DND-41 (cell line): ENCODE data around the gene USP35.

Experiments
- ATAC-seq: fragments of 200-7000 bp; cut with Tn5 transposase; 3 replicates; pipeline ENCODE4 v1.9.1; 2021; ENCODE audit warnings: low read depth; ENCODE audit not compliant: insufficient read depth
- DNase-seq: peaks from one replicate; pipeline ENCODE4 v3.0.0-alpha.2; 2020
- H2AFZ ChIP-seq: 2 replicates; pipeline ENCODE4 v1.6.0; 2012; ENCODE audit warnings: low read depth, low read length
- H3K27ac ChIP-seq: 2 replicates; pipeline ENCODE4 v1.5.1; 2012; ENCODE audit warnings: low read length, inconsistent platforms
- H3K27me3 ChIP-seq: fragments of 200-600 bp; sonication (generic); 2 replicates; pipeline ENCODE4 v1.6.0; 2012; ENCODE audit warnings: low read length, mild to moderate bottlenecking, inconsistent platforms; ENCODE audit not compliant: insufficient read depth, poor library complexity
- H3K36me3 ChIP-seq: 2 replicates; pipeline ENCODE4 v1.5.1; 2012; ENCODE audit warnings: low read length, inconsistent platforms; ENCODE audit not compliant: insufficient read depth
- H3K4me1 ChIP-seq: 2 replicates; pipeline ENCODE4 v1.5.1; 2012; ENCODE audit warnings: mild to moderate bottlenecking, low read length; ENCODE audit not compliant: insufficient read depth
- H3K4me2 ChIP-seq: 2 replicates; pipeline ENCODE4 v1.6.0; 2012; ENCODE audit warnings: mild to moderate bottlenecking, moderate library complexity, low read length, inconsistent platforms; ENCODE audit not compliant: insufficient read depth
- H3K4me3 ChIP-seq, 2 experiments: fragments of 200-600 bp in 1 of 2; shearing (Covaris generic) in 1 of 2; 2 replicates each; pipeline ENCODE4 v1.5.1; 2012 to 2016; ENCODE audit warnings: inconsistent platforms in 2 of 2, low read length in 2 of 2, mild to moderate bottlenecking in 2 of 2, low read depth in 1 of 2, moderate library complexity in 1 of 2
- H3K79me2 ChIP-seq: 2 replicates; pipeline ENCODE4 v1.6.0; 2012; ENCODE audit warnings: low read length, inconsistent platforms; ENCODE audit not compliant: insufficient read depth
- H3K9ac ChIP-seq: 2 replicates; pipeline ENCODE4 v1.6.0; 2012; ENCODE audit warnings: low read depth, mild to moderate bottlenecking, inconsistent platforms, low read length, moderate library complexity
- H3K9me3 ChIP-seq: 2 replicates; pipeline ENCODE4 v1.5.1; 2012; ENCODE audit warnings: low read length, moderate library complexity, mild to moderate bottlenecking, inconsistent platforms; ENCODE audit not compliant: insufficient read depth, severe bottlenecking
- H4K20me1 ChIP-seq: 2 replicates; pipeline ENCODE4 v1.6.0; 2012; ENCODE audit warnings: low read length; ENCODE audit not compliant: insufficient read depth
- CTCF ChIP-seq: IDR thresholded peaks from 2 replicates; pipeline ENCODE4 v1.5.1; 2012; ENCODE audit warnings: borderline replicate concordance, low read length, moderate library complexity, mild to moderate bottlenecking; ENCODE audit not compliant: poor library complexity, severe bottlenecking; ENCODE audit errors: extremely low read depth
- EZH2 ChIP-seq: IDR thresholded peaks from 3 replicates; pipeline ENCODE4 v1.6.1; 2012; ENCODE audit warnings: borderline replicate concordance, low read depth, mild to moderate bottlenecking, moderate library complexity, low read length, inconsistent platforms; ENCODE audit not compliant: severe bottlenecking

The USP35 gene

GRCh38 chr11:78203184-78203583 lies 14.5 kb downstream of the USP35 start:
- peak; percentile 54 for DNase-seq
- Histone ChIP-seq H3K9me3 (no peaks in the 10 kb centered on the region), H3K4me2 (peak overlapping the region; percentile 75), H3K27me3 (no peaks in the 10 kb centered on the region), H3K79me2 (no peaks in the 10 kb centered on the region), H3K9ac (peak overlapping the region; percentile 53), H3K36me3 (peaks cover 40% of the 10 kb centered on the region), H3K27ac (peak overlapping the region; percentile 94), H3K4me1 (peaks cover 44% of the 10 kb centered on the region), H2AFZ (peak overlapping the region; percentile 69), H4K20me1 (no peaks in the 10 kb centered on the region), H3K4me3 (peak overlapping the region in 1 of 2 experiments; percentile 51; a peak in 2 of 4 replicates)
- TF ChIP-seq CTCF (no peak), EZH2 (no peak)
- ATAC-seq = peak; percentile 50

GRCh38 chr11:78205256-78205655 lies 16.5 kb downstream of the USP35 start:
- Histone ChIP-seq H3K79me2 (no peaks in the 10 kb centered on the region), H3K36me3 (peaks cover 29% of the 10 kb centered on the region), H3K4me2 (no peak overlapping the region), H4K20me1 (no peaks in the 10 kb centered on the region), H2AFZ (no peak overlapping the region), H3K27ac (no peak overlapping the region), H3K4me3 (no peak overlapping the region), H3K27me3 (no peaks in the 10 kb centered on the region), H3K9me3 (no peaks in the 10 kb centered on the region), H3K9ac (no peak overlapping the region), H3K4me1 (peaks cover 42% of the 10 kb centered on the region)
- TF ChIP-seq CTCF (no peak), EZH2 (no peak)
- ATAC-seq (no peak), DNase-seq (no peak)

GRCh38 chr11:78205691-78206090 lies 17.0 kb downstream of the USP35 start:
- Histone ChIP-seq H3K27me3 (no peaks in the 10 kb centered on the region), H3K79me2 (no peaks in the 10 kb centered on the region), H3K4me2 (no peak overlapping the region), H3K27ac (no peak overlapping the region), H3K36me3 (peaks cover 29% of the 10 kb centered on the region), H3K4me1 (peaks cover 37% of the 10 kb centered on the region), H3K9ac (no peak overlapping the region), H2AFZ (no peak overlapping the region), H3K9me3 (no peaks in the 10 kb centered on the region), H4K20me1 (no peaks in the 10 kb centered on the region), H3K4me3 (no peak overlapping the region)
- DNase-seq (no peak), ATAC-seq (no peak)
- TF ChIP-seq CTCF (no peak), EZH2 (no peak)
